DND-41 (cell line): ENCODE results near the gene SPECC1.

Source experiments
- ATAC-seq: fragments of 200-7000 bp; cut with Tn5 transposase; 3 replicates; pipeline ENCODE4 v1.9.1; 2021; ENCODE audit warnings: low read depth; ENCODE audit not compliant: insufficient read depth
- DNase-seq: peaks from one replicate; pipeline ENCODE4 v3.0.0-alpha.2; 2020
- H2AFZ ChIP-seq: 2 replicates; pipeline ENCODE4 v1.6.0; 2012; ENCODE audit warnings: low read depth, low read length
- H3K27ac ChIP-seq: 2 replicates; pipeline ENCODE4 v1.5.1; 2012; ENCODE audit warnings: low read length, inconsistent platforms
- H3K27me3 ChIP-seq: fragments of 200-600 bp; sonication (generic); 2 replicates; pipeline ENCODE4 v1.6.0; 2012; ENCODE audit warnings: low read length, mild to moderate bottlenecking, inconsistent platforms; ENCODE audit not compliant: insufficient read depth, poor library complexity
- H3K36me3 ChIP-seq: 2 replicates; pipeline ENCODE4 v1.5.1; 2012; ENCODE audit warnings: low read length, inconsistent platforms; ENCODE audit not compliant: insufficient read depth
- H3K4me1 ChIP-seq: 2 replicates; pipeline ENCODE4 v1.5.1; 2012; ENCODE audit warnings: mild to moderate bottlenecking, low read length; ENCODE audit not compliant: insufficient read depth
- H3K4me2 ChIP-seq: 2 replicates; pipeline ENCODE4 v1.6.0; 2012; ENCODE audit warnings: mild to moderate bottlenecking, moderate library complexity, low read length, inconsistent platforms; ENCODE audit not compliant: insufficient read depth
- H3K4me3 ChIP-seq, 2 experiments: fragments of 200-600 bp in 1 of 2; shearing (Covaris generic) in 1 of 2; 2 replicates each; pipeline ENCODE4 v1.5.1; 2012 to 2016; ENCODE audit warnings: inconsistent platforms in 2 of 2, low read length in 2 of 2, mild to moderate bottlenecking in 2 of 2, low read depth in 1 of 2, moderate library complexity in 1 of 2
- H3K79me2 ChIP-seq: 2 replicates; pipeline ENCODE4 v1.6.0; 2012; ENCODE audit warnings: low read length, inconsistent platforms; ENCODE audit not compliant: insufficient read depth
- H3K9ac ChIP-seq: 2 replicates; pipeline ENCODE4 v1.6.0; 2012; ENCODE audit warnings: low read depth, mild to moderate bottlenecking, inconsistent platforms, low read length, moderate library complexity
- H3K9me3 ChIP-seq: 2 replicates; pipeline ENCODE4 v1.5.1; 2012; ENCODE audit warnings: low read length, moderate library complexity, mild to moderate bottlenecking, inconsistent platforms; ENCODE audit not compliant: insufficient read depth, severe bottlenecking
- H4K20me1 ChIP-seq: 2 replicates; pipeline ENCODE4 v1.6.0; 2012; ENCODE audit warnings: low read length; ENCODE audit not compliant: insufficient read depth
- CTCF ChIP-seq: IDR thresholded peaks from 2 replicates; pipeline ENCODE4 v1.5.1; 2012; ENCODE audit warnings: borderline replicate concordance, low read length, moderate library complexity, mild to moderate bottlenecking; ENCODE audit not compliant: poor library complexity, severe bottlenecking; ENCODE audit errors: extremely low read depth
- EZH2 ChIP-seq: IDR thresholded peaks from 3 replicates; pipeline ENCODE4 v1.6.1; 2012; ENCODE audit warnings: borderline replicate concordance, low read depth, mild to moderate bottlenecking, moderate library complexity, low read length, inconsistent platforms; ENCODE audit not compliant: severe bottlenecking

SPECC1 gene

GRCh38 chr17:20120836-20121235 is 111.7 kb downstream of the SPECC1 start:
- H2AFZ ChIP-seq: no peak overlapping the region
- ATAC-seq: no peak
- H3K4me1 ChIP-seq: no peaks in the 10 kb centered on the region
- no peak overlapping the region for H3K4me3 ChIP-seq
- TF ChIP-seq CTCF (no peak), EZH2 (no peak)
- H3K79me2 ChIP-seq: no peaks in the 10 kb centered on the region
- H3K9me3 ChIP-seq: no peaks in the 10 kb centered on the region
- no peaks in the 10 kb centered on the region for H3K36me3 ChIP-seq
- no peak overlapping the region for H3K9ac ChIP-seq
- no peaks in the 10 kb centered on the region for H4K20me1 ChIP-seq
- DNase-seq: no peak
- peaks cover 3% of the 10 kb centered on the region for H3K27me3 ChIP-seq
- H3K4me2 ChIP-seq: no peak overlapping the region
- H3K27ac ChIP-seq: no peak overlapping the region

DNA sequence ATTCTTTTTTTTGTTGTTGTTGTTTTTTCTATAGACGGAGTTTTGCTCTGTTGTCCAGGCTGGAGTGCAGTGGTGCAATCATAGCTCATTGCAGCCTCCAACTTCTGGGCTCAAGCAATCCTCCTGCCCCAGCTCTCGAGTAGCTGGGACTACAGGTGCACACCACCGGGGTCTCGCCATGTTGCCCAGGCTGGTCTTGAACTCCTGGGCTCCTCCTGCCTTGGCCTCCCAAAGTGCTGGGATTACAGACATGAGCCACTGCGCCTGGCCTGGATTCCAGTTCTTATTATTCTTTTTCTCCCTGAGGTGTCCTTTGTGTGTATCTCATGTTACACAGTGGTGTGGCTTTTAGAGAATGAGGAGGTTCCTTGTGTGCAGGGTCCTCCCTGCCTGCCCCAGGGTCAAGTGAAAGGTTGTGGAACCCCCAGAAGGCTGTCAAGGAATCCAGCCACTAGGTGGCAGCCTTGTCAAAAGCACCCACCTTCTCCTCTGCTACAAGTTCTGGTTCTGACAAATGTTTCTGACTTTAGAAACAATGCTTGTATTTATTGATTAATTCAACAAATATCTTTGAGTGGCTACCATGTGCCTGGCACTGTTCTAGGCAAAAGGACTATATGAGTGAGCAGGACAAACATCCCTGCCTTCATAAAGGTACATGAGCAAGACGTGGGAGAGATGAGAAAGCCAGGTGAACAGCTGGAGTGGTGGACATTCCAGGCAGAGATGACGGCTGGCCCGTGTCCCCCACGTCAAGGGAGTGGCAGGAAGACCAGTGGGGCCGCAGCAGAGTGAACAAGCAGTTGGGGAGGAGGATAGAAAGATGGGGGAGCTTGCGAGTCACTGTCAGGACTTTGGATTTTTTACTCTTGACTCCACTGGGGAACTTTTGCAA is 112.4 kb downstream of the SPECC1 start:
- no peaks in the 10 kb centered on the region for H3K79me2 ChIP-seq
- no peak overlapping the region for H3K4me3 ChIP-seq
- H3K9me3 ChIP-seq: no peaks in the 10 kb centered on the region
- H3K36me3 ChIP-seq: no peaks in the 10 kb centered on the region
- peak; percentile 59 for DNase-seq
- H3K4me1 ChIP-seq: no peaks in the 10 kb centered on the region
- H2AFZ ChIP-seq: no peak overlapping the region
- H4K20me1 ChIP-seq: no peaks in the 10 kb centered on the region
- H3K4me2 ChIP-seq: no peak overlapping the region
- H3K27ac ChIP-seq: no peak overlapping the region
- peak; percentile 81 for ATAC-seq
- TF ChIP-seq CTCF (peak; percentile 88), EZH2 (no peak)
- peaks cover 6% of the 10 kb centered on the region for H3K27me3 ChIP-seq
- H3K9ac ChIP-seq: no peak overlapping the region

GRCh38 chr17:20122254-20122879 is 113.2 kb downstream of the SPECC1 start:
- TF ChIP-seq EZH2 (no peak), CTCF (no peak)
- Histone ChIP-seq H3K4me1 (no peaks in the 10 kb centered on the region), H2AFZ (no peak overlapping the region), H3K79me2 (no peaks in the 10 kb centered on the region), H3K27ac (no peak overlapping the region), H3K4me2 (no peak overlapping the region), H3K36me3 (no peaks in the 10 kb centered on the region), H3K9me3 (no peaks in the 10 kb centered on the region), H3K27me3 (peaks cover 6% of the 10 kb centered on the region), H3K9ac (no peak overlapping the region), H3K4me3 (no peak overlapping the region), H4K20me1 (no peaks in the 10 kb centered on the region)
- DNase-seq: no peak
- ATAC-seq: no peak
